HepG2 (cell line): ENCODE data around the gene SNAP23. TPM values are rescaled to one million over a fixed set of nuclear protein-coding genes. Genes with fewer than 3 reads are reported as not detected.

Experiments used
- BRD4 ChIP-seq: sonication (generic); formaldehyde crosslinking; IDR thresholded peaks from 2 replicates; pipeline ENCODE4 v1.4.0; 2020; ENCODE audit warnings: missing genetic modification reagents
- KLF13 ChIP-seq: sonication (generic); formaldehyde crosslinking; IDR thresholded peaks from 2 replicates; pipeline ENCODE4 v1.4.0; 2020; ENCODE audit warnings: mild to moderate bottlenecking, missing genetic modification reagents
- RXRB ChIP-seq: IDR thresholded peaks from 2 replicates; pipeline ENCODE4 v1.6.1; 2016; ENCODE audit warnings: borderline replicate concordance, missing genetic modification reagents, missing compliant biosample characterization
- STAT5B ChIP-seq: sonication (generic); formaldehyde crosslinking; IDR thresholded peaks from 2 replicates; pipeline ENCODE4 v1.4.0; 2020; ENCODE audit warnings: missing genetic modification reagents
- ZEB1 ChIP-seq: IDR thresholded peaks from 2 replicates; pipeline ENCODE4 v1.6.1; 2012; ENCODE audit warnings: mild to moderate bottlenecking, low read depth, inconsistent platforms; ENCODE audit not compliant: insufficient replicate concordance
- ZNF644 ChIP-seq: IDR thresholded peaks from 2 replicates; pipeline ENCODE4 v1.6.1; 2016; ENCODE audit warnings: low read depth
- ZNF792 ChIP-seq: IDR thresholded peaks from 2 replicates; pipeline ENCODE4 v1.6.1; 2016
- polyA plus RNA-seq, 8 experiments: library from polyadenylated mRNA; depleted of rRNA in 3 of 8; stranded (reverse) in 7 of 8; unstranded in 1 of 8; fragments of >200 nt; fragmentation: Illumina TruSeq in 4 of 8; extraction: Trizol in 4 of 8; gene quantifications; 2 replicates each; pipeline versions ENCODE4 v1.2.1 to v1.2.3, GENCODE V29; 2011 to 2016; ENCODE audit warnings: low read depth in 4 of 8, missing spikeins in 1 of 8, mixed read lengths in 1 of 8; ENCODE audit not compliant: insufficient read depth in 1 of 8
- total RNA-seq, 5 experiments: library from RNA; depleted of rRNA; stranded (reverse); fragments of >200 nt; fragmentation: Illumina TruSeq; extraction: Trizol; gene quantifications; 2 replicates each; pipeline ENCODE4 v1.2.3, GENCODE V29; 2016; ENCODE audit warnings: low read depth in 1 of 5
- TF ChIP-seq, protein P1 (sequence below): sonication (generic); formaldehyde crosslinking; IDR thresholded peaks from 2 replicates; pipeline ENCODE4 v1.8.1; 2023; ENCODE audit warnings: mild to moderate bottlenecking, moderate library complexity, missing genetic modification reagents
- TF ChIP-seq, protein P2 (sequence below): sonication (generic); formaldehyde crosslinking; IDR thresholded peaks from 2 replicates; pipeline ENCODE4 v1.5.0; 2020; ENCODE audit warnings: mild to moderate bottlenecking, missing genetic modification reagents, borderline replicate concordance
- TF ChIP-seq, protein P3 (sequence below): sonication (generic); formaldehyde crosslinking; IDR thresholded peaks from 2 replicates; pipeline ENCODE4 v1.4.0; 2020; ENCODE audit warnings: missing genetic modification reagents, borderline replicate concordance
- TF ChIP-seq, protein P4 (sequence below), 2 experiments: IDR thresholded peaks; 2 replicates each; pipeline ENCODE4 v1.6.1; 2011 to 2012; ENCODE audit warnings: low read length in 2 of 2, borderline replicate concordance in 1 of 2, low read depth in 1 of 2, mild to moderate bottlenecking in 1 of 2, moderate library complexity in 1 of 2
- TF ChIP-seq, protein P5 (sequence below): sonication (generic); formaldehyde crosslinking; IDR thresholded peaks from 2 replicates; pipeline ENCODE4 v1.4.0; 2020; ENCODE audit warnings: mild to moderate bottlenecking, missing genetic modification reagents
- TF ChIP-seq, protein P6 (sequence below): sonication (generic); formaldehyde crosslinking; IDR thresholded peaks from 2 replicates; pipeline ENCODE4 v1.4.0; 2020; ENCODE audit warnings: missing genetic modification reagents

The SNAP23 gene
- total and polyA plus RNA-seq, 2 of the 13 experiments (the other 11 are each of a cell fraction or from before 2014, with no cell fraction given): 37.0 to 101 TPM

DNA sequence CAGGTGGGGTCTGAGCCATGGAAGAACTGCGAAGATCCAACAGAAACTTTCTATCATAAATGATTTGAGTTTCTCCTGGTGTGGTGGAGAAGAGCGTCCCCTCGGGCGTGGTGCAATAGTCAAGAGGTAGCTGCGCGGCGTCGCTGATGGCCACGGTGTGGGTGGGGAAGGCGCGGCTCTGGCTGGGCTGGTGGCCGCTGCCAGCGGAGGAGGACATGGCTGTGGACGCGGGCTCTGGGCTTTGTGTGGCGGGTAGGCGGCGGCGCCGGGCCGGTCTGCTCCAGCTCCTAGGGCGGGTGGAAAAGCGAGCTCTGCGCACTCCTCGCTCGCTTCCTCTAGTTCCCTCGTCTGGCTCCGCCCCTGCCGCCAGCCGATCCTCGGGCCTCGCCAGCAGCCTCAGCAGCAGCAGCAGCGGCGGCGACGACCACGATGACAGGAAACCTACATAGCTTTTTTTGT lies 85.9 kb downstream of the SNAP23 start (continued):
- TF ChIP-seq, protein P1, sequence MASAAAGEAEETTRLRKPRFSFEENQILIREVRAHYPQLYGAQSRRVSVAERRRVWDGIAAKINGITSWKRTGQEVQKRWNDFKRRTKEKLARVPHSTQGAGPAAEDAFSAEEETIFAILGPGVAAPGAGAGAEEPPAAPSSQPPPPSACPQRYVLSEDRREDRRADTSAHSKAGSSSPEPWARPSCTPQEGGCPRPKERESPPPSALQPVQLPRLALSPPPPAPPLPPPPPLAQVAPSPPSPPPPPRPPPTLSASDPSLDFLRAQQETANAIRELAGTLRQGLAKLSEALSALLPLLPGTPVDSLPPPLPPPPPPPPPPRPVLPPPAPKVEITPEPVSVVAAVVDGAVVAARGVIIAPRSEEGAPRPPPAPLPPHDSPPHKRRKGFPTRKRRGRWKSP: no peak
- TF ChIP-seq, protein P2, sequence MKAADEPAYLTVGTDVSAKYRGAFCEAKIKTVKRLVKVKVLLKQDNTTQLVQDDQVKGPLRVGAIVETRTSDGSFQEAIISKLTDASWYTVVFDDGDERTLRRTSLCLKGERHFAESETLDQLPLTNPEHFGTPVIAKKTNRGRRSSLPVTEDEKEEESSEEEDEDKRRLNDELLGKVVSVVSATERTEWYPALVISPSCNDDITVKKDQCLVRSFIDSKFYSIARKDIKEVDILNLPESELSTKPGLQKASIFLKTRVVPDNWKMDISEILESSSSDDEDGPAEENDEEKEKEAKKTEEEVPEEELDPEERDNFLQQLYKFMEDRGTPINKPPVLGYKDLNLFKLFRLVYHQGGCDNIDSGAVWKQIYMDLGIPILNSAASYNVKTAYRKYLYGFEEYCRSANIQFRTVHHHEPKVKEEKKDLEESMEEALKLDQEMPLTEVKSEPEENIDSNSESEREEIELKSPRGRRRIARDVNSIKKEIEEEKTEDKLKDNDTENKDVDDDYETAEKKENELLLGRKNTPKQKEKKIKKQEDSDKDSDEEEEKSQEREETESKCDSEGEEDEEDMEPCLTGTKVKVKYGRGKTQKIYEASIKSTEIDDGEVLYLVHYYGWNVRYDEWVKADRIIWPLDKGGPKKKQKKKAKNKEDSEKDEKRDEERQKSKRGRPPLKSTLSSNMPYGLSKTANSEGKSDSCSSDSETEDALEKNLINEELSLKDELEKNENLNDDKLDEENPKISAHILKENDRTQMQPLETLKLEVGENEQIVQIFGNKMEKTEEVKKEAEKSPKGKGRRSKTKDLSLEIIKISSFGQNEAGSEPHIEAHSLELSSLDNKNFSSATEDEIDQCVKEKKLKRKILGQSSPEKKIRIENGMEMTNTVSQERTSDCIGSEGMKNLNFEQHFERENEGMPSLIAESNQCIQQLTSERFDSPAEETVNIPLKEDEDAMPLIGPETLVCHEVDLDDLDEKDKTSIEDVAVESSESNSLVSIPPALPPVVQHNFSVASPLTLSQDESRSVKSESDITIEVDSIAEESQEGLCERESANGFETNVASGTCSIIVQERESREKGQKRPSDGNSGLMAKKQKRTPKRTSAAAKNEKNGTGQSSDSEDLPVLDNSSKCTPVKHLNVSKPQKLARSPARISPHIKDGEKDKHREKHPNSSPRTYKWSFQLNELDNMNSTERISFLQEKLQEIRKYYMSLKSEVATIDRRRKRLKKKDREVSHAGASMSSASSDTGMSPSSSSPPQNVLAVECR: peak; percentile 61; the same call in 1 of the 2 replicates
- TF ChIP-seq ZNF792 (CRISPR knock-in tag) (0 out of 2 replicates have a peak, but pooled peaks have one; percentile 33), STAT5B (CRISPR knock-in tag) (no peak), BRD4 (CRISPR knock-in tag) (no peak), KLF13 (CRISPR knock-in tag) (no peak), ZNF644 (CRISPR knock-in tag) (no peak), RXRB (CRISPR knock-in tag) (peak; percentile 9; the same call in 1 of the 2 replicates), ZEB1 (no peak)
- TF ChIP-seq, protein P3, sequence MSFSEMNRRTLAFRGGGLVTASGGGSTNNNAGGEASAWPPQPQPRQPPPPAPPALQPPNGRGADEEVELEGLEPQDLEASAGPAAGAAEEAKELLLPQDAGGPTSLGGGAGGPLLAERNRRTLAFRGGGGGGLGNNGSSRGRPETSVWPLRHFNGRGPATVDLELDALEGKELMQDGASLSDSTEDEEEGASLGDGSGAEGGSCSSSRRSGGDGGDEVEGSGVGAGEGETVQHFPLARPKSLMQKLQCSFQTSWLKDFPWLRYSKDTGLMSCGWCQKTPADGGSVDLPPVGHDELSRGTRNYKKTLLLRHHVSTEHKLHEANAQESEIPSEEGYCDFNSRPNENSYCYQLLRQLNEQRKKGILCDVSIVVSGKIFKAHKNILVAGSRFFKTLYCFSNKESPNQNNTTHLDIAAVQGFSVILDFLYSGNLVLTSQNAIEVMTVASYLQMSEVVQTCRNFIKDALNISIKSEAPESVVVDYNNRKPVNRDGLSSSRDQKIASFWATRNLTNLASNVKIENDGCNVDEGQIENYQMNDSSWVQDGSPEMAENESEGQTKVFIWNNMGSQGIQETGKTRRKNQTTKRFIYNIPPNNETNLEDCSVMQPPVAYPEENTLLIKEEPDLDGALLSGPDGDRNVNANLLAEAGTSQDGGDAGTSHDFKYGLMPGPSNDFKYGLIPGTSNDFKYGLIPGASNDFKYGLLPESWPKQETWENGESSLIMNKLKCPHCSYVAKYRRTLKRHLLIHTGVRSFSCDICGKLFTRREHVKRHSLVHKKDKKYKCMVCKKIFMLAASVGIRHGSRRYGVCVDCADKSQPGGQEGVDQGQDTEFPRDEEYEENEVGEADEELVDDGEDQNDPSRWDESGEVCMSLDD (CRISPR knock-in tag): no peak
- TF ChIP-seq, protein P4, sequence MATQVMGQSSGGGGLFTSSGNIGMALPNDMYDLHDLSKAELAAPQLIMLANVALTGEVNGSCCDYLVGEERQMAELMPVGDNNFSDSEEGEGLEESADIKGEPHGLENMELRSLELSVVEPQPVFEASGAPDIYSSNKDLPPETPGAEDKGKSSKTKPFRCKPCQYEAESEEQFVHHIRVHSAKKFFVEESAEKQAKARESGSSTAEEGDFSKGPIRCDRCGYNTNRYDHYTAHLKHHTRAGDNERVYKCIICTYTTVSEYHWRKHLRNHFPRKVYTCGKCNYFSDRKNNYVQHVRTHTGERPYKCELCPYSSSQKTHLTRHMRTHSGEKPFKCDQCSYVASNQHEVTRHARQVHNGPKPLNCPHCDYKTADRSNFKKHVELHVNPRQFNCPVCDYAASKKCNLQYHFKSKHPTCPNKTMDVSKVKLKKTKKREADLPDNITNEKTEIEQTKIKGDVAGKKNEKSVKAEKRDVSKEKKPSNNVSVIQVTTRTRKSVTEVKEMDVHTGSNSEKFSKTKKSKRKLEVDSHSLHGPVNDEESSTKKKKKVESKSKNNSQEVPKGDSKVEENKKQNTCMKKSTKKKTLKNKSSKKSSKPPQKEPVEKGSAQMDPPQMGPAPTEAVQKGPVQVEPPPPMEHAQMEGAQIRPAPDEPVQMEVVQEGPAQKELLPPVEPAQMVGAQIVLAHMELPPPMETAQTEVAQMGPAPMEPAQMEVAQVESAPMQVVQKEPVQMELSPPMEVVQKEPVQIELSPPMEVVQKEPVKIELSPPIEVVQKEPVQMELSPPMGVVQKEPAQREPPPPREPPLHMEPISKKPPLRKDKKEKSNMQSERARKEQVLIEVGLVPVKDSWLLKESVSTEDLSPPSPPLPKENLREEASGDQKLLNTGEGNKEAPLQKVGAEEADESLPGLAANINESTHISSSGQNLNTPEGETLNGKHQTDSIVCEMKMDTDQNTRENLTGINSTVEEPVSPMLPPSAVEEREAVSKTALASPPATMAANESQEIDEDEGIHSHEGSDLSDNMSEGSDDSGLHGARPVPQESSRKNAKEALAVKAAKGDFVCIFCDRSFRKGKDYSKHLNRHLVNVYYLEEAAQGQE (IDR thresholded peaks at IDR 0.05; ENCODE audit: borderline replicate concordance in 1 of 2, low read depth in 1 of 2, low read length in 2 of 2): no peak
- TF ChIP-seq, protein P5, sequence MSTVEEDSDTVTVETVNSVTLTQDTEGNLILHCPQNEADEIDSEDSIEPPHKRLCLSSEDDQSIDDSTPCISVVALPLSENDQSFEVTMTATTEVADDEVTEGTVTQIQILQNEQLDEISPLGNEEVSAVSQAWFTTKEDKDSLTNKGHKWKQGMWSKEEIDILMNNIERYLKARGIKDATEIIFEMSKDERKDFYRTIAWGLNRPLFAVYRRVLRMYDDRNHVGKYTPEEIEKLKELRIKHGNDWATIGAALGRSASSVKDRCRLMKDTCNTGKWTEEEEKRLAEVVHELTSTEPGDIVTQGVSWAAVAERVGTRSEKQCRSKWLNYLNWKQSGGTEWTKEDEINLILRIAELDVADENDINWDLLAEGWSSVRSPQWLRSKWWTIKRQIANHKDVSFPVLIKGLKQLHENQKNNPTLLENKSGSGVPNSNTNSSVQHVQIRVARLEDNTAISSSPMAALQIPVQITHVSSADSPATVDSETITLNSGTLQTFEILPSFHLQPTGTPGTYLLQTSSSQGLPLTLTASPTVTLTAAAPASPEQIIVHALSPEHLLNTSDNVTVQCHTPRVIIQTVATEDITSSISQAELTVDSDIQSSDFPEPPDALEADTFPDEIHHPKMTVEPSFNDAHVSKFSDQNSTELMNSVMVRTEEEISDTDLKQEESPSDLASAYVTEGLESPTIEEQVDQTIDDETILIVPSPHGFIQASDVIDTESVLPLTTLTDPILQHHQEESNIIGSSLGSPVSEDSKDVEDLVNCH (CRISPR knock-in tag): no peak
- TF ChIP-seq, protein P6, sequence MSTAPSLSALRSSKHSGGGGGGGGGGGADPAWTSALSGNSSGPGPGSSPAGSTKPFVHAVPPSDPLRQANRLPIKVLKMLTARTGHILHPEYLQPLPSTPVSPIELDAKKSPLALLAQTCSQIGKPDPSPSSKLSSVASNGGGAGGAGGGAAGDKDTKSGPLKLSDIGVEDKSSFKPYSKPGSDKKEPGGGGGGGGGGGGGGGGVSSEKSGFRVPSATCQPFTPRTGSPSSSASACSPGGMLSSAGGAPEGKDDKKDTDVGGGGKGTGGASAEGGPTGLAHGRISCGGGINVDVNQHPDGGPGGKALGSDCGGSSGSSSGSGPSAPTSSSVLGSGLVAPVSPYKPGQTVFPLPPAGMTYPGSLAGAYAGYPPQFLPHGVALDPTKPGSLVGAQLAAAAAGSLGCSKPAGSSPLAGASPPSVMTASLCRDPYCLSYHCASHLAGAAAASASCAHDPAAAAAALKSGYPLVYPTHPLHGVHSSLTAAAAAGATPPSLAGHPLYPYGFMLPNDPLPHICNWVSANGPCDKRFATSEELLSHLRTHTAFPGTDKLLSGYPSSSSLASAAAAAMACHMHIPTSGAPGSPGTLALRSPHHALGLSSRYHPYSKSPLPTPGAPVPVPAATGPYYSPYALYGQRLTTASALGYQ (CRISPR knock-in tag): no peak
